GM18502 (cell line): ENCODE data around the gene SLC15A4.

Experiments used
- ATAC-seq: cut with Tn5 transposase; IDR thresholded peaks from one replicate; pipeline ENCODE4 v1.9.1; 2021; ENCODE audit warnings: mild to moderate bottlenecking; ENCODE audit not compliant: unreplicated experiment, poor library complexity

The SLC15A4 gene

DNA sequence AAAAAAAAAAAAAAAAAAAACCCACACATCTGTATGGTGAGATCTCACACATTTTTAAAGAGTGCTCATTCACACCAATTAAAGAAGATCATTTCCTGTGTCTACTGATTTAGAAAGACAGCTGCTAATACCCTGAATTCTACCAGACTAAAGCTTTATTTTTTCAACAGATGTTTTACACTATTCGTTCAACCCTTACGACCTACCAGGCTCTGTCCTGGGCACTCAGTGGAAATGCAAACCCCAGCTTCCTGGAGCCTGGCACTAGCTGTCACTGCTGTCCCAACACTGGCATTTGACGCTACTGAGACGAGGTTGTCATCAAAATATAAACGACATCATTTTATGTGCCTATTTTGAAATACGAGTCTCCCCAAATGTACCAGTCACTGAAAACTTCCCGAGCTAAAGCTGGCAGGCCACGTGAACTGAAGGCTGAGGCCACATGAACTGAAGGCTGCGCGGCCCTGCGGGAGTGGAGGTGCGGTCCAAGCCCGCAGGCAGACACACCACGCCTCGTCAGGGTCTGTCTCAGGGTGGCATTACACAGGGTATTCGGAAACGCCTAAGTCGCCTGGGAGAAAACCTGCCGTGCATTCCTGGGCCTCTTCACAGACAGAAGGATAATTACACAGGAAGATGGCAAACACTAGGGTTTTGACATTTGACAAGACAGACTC is 27.2 kb downstream of the SLC15A4 start:
- no peak for ATAC-seq

DNA sequence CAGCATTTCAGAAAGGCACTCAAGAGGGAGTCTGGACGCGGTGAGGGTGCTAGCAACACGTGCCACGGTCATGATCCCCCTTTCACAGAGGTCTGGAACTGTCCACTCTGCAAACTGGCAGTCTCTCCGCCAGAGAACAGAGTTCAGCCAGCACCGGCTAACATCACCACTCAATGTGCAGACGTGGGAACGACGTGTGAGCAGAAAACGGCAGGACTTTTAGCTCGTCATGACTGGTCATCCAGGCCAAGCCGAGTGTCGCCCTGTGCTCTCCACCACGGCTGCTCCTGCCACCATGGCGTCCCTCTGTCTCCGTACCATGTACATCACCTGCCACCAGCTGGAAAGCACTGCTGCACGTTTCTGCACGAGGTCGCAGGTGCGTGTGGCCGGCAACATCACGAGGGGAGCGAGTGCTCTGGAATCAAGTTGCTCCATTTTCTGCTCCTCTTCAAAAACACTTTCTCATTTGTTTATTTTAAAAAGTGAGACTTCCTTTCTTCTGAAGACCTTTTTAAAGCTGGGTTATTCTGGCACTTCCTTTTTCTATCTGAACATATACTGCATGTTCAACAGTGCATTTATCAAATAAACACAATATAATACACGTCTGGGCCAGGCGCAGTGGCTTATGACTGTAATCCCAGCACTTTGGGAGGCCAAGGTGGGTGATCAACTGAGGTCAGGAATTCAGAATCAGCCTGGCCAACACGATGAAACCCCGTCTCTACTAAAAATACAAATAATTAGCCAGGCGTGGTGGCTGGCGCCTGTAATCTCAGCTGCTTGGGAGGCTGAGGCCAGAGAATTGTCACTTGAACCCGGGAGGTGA is 28.0 kb downstream of the SLC15A4 start:
- no peak for ATAC-seq

DNA sequence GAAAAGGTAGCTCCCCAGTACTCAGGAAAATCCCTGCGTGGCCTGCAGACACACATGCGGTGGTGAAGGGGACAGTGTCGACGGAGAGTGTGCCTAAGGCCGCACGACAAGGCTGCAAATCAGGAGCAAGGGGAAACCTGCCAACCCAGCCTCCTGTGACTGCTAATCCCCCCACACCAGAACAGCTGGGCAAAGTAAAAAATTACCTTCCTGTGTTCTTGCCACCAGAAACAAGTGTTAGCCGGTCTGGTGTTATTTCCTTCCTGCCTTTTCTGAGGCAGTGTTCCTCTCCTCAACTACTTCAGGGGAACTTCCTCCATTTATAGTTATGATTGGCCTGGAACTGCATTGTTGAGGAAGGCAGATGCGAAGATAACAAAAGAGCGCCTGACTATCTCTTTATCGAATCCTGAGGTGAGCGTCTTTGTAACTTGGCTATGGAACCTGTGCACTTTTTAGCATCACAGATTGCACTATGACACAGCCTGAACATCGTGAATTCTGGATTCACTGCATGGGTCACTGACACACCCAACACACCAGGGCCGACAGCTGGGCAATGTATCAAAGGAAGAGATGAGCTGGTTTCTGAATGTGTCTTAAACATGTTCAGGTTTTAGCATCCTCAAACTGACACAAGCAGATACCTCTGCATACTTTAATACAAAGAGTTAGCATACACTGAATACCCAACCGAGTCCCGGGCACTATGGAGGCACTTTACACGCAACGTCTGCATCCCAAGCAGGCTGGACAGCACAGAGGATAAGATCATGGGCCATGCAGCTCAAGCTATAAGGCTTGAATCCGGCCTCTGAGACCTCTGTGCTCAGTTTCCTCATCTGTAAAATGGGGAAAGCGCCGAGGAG is 28.9 kb downstream of the SLC15A4 start:
- peak; percentile 14 for ATAC-seq

DNA sequence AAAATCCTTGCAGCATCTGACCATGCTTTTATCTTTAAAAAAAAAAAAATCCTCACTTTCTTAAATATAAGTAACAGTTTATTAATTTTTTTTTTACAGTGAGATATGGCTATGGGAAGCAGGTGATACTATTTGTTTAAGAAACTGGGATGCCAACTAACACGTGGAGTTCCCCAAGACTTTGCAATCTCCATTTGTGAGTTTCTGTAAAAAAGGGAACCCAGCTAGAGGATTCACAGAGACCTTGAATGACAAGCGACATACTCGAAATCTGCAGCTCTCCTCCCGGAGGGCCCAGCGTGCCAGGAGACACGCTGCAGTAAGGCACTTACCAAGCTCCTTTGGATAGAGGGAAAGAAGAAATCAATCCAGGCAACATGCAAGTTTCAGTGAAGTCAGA is 30.1 kb downstream of the SLC15A4 start:
- ATAC-seq, result no peak

DNA sequence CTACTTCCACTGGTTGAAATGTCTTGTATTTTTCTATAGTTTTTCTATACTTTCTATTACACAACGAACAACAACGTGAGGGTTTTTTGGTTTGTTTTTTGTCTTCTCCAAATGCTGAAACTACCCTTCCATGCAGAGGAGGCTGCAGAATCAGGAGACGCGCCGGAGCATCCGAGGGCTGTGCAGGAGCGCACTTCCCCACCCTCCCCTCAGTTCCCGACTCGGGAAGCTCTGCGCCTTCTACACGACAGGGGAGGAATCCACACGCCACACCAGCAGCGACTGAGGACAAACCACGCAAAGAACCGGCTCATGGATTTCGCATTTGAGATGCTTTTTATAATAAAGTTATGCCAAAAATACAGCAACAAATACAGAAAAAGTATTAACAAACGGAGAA is 30.9 kb downstream of the SLC15A4 start:
- ATAC-seq, result no peak

DNA sequence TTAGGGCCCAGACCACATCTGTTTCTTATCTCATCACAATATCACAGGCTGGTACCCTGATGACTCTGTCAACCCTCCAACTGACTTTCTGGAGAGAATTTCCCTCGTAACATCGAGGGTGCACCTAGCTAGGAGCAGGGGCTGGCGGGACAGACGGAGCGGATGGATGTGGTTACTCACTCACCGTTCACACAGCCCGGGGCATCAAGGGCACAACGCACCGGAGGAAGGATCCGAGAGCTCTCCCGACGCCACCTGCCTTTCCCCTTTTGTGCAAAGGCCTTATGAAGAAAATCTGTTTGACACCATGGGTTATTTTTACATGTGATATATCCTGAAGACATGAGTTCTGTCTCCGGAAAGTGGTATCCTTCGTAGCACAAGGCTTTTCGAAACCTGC is 31.4 kb downstream of the SLC15A4 start:
- no peak for ATAC-seq

DNA sequence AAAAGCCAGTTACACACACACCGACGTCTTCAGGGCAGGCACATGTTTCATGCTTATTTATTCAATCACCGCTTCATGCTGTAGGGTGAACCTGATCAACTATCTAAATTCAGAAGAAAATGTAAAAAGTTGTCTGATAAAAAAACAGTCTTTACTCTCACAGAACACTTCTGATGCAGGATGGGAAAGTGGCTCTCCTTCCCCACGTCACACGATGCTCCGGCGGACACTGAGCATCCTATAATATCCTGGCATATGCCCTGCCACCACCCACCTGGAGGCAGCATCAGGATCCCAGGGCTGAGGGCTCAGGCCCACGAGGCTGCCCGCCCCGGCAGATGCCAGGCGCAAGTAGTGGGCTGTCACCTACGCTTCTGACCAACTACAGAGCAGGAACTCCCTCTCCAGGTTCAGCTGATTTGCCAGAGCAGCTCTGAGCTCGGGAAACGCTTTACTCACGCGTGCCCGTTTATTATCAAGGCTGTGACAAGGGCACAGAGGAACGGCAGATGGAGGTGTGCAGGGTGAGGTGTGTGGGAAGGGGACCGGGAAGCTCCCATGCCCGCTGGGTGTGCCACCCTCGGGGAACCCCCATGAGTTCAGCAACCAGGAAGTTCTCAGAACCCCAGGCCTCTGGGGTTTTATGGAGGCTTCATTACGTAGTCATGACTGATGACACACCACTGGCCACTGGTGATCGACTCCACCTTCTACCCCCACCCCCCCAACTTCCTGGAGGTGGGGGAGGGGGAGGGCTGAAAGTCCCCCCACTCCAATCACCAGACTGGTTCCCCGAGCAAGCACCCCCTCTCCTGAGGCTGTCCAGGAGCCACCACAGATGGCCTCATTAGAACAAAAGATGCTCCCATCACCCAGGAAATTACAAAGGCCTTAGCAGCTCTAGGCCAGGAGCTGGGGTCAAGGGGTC is 32.1 kb downstream of the SLC15A4 start:
- ATAC-seq, result no peak

DNA sequence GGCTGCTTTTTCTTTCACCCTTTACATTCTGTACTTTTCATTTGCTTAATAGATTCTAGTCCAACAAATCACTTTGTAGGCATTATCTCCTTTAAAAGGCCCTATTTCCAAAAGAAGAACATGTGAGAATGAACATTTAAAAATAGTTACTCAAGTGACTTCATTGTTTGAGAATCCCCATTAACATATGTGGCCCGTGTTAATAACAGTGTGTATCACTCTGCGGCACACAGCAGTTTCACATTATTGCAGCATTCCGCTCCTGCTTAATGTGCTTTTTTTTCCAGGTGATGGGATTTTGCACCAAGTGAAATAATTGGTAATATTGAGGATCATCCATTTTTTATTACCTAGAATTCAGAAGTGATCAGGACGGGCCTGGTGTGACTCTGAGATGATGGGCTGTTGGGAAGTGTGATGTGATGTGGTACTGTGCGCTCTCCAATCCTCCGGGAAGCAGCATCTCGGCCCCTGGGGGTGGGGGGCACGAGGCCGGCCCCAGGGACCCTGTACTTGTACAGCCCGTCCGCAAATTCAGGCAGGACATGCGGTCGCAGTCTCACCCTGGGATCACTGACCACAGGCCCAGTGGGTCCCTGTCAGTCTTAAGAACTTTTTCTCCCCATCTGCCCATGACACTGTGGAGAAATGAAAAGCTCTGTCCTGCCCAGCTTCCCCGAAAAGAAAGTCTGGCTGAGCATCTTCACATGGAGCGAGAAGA is 32.9 kb downstream of the SLC15A4 start:
- no peak for ATAC-seq

DNA sequence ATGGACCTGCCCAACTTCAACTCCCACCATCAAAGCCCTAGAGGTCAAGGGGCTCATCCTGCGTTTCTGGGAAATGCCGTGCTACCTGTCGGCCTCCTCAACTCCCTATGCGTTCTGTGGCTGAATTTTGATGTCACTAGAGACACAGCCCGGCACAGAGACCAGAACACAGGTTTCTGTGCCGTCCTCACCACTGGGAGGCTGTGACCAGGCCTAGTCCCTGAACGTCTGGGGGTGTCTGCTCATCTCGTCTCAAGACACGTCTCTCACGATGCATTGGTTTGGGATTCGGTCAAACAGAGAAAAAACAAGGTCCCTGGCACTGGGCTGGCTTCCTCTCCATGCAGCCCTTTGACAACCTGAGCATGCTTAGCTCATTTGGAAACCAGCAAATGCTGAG is 33.5 kb downstream of the SLC15A4 start:
- no peak for ATAC-seq

DNA sequence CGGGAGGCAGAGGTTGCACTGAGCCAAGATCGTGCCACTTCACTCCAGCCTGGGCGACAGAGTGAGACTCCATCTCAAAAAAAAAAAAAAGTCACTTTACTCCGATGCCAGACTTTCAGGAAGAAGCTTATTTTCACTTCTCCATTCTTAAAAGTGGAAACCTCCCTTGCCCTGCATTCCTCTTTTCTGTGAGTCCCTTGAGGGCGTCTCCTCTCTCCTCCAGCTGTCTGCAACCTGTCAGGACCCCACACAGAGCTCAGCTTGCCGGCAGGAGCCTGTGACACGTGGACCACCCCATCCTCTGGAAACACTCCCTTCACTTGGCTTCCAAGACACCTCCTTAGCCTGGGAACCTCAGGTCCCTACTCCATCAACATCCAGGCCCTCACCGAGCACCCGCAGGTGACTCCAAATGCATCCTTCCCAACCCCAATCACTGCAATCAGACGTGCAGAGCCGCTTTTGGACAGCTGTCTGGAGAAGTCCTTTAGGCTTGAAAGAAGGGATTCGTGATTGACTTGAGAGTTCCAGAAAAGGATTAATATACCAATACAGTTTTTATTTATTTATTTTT is 34.3 kb downstream of the SLC15A4 start:
- peak; percentile 35 for ATAC-seq

DNA sequence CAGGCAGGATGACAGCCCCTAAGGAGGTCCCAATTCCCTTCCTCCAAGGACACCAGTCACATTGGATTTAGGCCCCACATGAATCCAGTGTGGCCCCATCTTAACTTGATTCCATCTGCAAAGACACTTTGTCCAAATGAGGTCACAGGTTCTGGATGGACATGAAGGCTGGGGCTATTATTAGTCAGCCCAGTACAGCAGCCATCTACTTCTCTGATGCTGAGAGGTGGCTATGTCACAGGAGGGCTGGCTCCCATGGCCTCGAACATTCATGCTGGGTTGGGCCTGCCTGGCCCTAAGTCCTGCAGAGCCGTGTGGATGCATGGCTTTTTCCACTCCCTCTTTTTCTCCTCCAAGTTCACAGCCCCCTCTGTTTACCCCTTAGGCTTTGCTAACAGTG is 35.9 kb downstream of the SLC15A4 start:
- ATAC-seq, result no peak

DNA sequence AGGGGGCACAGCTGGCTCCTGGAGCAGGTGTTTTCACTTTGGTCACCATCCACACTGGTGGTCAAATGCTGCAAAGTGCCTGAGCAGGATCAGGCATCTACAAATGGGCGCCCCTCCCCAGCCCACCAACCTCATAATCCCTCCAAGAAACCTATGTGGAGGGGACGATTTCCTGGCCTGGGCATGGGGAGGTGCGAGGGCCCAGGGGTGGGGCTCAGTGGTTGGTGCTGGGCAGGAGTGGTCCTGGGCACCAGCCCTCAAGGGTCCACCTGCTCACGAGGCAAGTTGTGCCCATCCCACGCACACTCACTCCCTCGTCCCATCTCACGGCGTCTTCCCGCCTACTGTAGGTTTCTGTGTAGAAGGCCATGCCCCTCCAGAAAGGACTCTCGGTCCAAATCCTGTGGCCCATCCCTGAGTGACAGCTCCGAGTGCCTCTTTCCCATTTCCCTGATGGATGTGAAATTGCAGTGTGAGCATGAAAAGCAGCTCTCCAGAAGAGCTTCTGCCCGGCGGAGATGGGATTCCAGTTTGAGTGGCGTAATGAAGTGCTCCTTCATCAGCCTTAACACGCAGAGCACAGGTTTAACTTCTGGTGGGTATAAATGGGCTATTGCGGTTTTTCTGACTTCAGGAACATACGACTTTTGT is 36.9 kb downstream of the SLC15A4 start:
- no peak for ATAC-seq

DNA sequence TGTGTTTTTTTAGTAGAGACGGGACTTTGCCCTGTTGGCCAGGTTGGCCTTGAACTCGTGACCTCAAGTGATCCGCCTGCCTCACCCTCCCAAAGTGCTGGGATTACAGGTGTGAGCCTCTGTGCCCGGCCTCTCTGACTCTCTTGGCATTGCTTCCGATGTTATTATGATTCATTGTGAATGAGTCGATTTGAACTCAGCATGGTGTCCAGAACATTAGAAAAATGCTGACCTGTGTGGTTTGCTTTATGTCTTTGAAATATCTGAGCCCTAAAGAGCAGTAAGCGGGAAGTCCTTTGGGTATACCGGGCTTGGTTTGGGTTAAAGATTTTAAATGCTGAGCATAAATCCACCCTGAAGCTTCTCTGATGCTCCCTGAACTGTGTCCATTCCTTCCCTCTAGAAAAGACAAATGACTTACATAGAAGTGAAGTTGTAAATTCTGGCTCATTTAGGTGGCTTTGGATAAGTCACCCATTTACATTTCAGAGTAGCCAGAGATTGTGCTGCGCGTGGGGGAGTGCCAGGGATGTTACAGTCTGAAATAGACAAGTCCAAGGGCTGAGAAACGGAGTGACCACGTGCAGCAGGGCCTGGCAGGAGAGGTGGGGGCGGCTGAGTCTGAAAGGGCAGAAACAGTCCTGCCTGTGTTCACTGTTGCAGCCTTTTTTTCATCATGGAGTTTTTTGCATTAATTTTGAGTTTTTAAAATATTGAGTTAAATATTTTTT is 39.6 kb downstream of the SLC15A4 start:
- no peak for ATAC-seq

DNA sequence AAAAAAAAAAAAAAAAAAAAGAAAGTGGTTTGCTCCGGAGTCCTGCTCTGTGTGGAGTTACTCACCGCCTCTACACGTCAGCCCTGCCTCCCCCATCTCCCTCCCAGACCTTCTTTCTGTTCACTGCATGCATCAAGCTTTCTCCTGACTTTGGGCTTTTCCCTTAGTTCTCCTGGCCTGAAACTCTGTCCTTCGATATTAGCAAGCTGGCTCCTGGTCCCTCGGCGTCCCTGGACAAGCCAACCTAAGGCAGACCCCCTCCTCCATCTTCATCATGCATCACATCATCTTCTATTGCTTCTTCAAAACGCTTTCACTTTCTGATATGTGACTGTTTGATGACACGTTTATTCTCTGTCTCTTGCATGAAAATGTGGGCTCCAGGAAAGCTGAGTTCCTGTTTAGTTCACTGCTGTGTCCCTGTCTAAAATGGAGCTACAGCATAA is 40.6 kb downstream of the SLC15A4 start:
- peak; percentile 80 for ATAC-seq

DNA sequence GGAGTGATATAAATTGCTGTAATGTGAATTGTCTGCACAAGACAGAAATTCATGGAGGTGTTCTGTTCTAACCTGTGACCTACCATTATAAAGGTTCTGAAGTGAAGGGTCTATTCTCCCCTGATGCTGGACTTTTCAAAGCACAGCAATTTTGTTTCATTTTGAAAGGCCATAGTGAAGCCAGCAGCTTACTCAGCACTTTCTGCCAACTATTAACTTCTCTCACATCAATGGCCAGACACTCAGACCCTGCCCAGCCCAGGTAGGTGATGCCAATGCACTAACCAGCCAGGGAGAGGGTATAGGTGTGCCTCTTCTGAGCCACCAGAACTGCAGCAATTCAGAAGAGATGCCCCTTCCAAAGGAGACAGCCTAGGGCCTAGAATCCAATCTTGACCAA is 43.9 kb downstream of the SLC15A4 start:
- no peak for ATAC-seq

DNA sequence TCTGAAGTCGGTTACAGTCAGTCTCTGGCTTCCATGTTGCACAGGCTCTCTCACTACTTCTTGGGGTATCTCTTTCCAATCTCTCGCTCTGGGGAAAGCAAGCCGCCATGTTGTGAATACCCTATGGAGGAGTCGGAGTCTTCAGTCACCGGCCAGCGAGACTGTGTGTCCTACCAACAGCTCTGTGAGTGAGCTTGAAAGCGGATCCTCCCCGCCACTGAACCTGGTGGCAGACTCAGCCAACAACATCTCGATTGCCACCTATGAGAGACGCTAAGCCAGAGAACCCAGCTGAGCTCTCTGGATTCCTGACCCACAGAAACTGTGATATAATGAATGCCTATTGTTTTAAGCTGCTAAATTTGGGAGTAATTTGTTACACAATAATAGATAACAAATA is 51.5 kb downstream of the SLC15A4 start:
- no peak for ATAC-seq

DNA sequence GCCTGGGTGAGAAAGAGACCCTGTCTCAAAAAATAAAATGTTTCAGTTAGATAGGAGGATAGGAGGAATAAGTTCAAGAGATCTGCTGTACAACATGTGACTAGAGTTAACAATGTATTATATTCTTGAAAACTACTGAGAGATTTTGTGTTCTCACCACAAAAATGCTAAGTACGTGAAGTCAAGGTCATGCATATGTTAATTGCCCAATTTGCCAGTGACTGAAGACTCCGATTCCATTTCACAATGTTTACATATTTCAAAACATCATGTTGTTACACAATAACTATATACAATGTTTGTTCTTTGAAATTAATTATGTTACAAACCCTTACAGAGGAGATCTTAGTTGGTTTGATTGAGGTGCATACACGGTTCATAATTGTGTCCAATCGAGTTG is 52.1 kb downstream of the SLC15A4 start:
- no peak for ATAC-seq

DNA sequence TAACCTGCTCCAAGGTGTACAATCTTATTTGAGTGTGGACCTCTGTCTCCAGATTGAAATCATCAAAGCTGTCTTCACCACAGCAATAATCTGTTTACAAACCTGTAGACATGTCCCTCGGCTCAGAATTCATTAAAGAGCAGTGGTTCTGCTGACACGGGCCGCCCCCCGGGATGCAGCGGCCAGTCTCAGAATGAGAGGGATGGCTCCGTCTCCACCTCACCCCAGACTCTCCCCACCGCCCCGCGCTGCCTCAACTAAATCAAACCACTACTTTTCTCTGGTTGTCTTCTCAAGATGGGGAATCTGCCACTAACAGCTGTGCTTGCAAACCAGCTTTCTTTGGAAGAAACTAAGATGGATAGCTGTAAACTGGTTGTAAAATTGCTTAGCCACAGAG is 56.2 kb downstream of the SLC15A4 start:
- no peak for ATAC-seq
